GM13976 (cell line): ENCODE results near the gene NDUFAF2.
"Not testable (repeated sequence)": the region's sequence is repeated elsewhere in the genome, so short reads cannot be mapped to it uniquely, and the experiment has no call there.

Source experiments
- DNase-seq: peaks from one replicate; pipeline ENCODE4 v3.0.0; 2012; ENCODE audit warnings: low spot score
- in situ Hi-C: fragments of 300-500 bp; cut with MboI; formaldehyde crosslinking; loops from one replicate; pipeline ENCODE4 v1.12.0; 2022; ENCODE audit warnings: low sequenced_read_pairs, mixed read lengths, inconsistent platforms; ENCODE audit not compliant: unreplicated experiment
- TF ChIP-seq, protein P1 (sequence below): IDR thresholded peaks from 2 replicates; pipeline ENCODE4 v1.5.1; 2012; ENCODE audit warnings: borderline replicate concordance, mild to moderate bottlenecking; ENCODE audit not compliant: insufficient read depth; ENCODE audit errors: extremely low read depth, missing control alignments, control extremely low read depth

Gene NDUFAF2

GRCh38 chr5:60980511-60980910, 35.5 kb downstream of the NDUFAF2 start:
- DNase-seq = no peak
- TF ChIP-seq, protein P1, sequence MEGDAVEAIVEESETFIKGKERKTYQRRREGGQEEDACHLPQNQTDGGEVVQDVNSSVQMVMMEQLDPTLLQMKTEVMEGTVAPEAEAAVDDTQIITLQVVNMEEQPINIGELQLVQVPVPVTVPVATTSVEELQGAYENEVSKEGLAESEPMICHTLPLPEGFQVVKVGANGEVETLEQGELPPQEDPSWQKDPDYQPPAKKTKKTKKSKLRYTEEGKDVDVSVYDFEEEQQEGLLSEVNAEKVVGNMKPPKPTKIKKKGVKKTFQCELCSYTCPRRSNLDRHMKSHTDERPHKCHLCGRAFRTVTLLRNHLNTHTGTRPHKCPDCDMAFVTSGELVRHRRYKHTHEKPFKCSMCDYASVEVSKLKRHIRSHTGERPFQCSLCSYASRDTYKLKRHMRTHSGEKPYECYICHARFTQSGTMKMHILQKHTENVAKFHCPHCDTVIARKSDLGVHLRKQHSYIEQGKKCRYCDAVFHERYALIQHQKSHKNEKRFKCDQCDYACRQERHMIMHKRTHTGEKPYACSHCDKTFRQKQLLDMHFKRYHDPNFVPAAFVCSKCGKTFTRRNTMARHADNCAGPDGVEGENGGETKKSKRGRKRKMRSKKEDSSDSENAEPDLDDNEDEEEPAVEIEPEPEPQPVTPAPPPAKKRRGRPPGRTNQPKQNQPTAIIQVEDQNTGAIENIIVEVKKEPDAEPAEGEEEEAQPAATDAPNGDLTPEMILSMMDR = no peak
- in situ Hi-C loops = no loop called here

GRCh38 chr5:60982127-60982526, 37.1 kb downstream of the NDUFAF2 start:
- in situ Hi-C loops, DNase-seq: not testable (repeated sequence)

- TF ChIP-seq, protein P1 = no peak
- in situ Hi-C loops = no loop called here
- no peak for DNase-seq
These were observed 44.8 kb downstream of the NDUFAF2 start for GRCh38 chr5:60989790-60990189.

DNA sequence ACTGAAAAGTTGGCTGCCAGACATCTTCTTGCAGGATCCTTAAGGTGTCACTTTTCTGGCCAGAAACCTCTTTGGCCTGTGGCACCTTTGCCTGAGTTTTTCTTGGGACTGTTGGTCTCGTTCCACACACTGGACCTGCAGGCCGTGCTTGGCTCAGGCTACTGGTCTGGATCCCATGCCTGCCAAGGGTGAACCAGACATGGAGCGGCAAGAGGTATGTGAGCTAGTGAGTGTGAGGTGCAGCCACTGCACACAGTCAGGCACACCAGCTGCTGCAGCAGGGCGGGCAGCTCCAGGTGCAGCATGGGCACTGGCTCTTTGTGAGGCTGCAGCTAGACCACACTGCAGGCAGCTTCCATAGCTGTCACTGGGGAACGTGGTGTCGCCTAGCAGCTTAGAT, 47.9 kb downstream of the NDUFAF2 start:
- TF ChIP-seq, protein P1 = no peak
- in situ Hi-C loops = no loop called here
- no peak for DNase-seq

- in situ Hi-C loops = no loop called here
- TF ChIP-seq, protein P1 = no peak
- DNase-seq = no peak
These were observed 48.4 kb downstream of the NDUFAF2 start for GRCh38 chr5:60993425-60993824.

GRCh38 chr5:60993875-60994571, 49.0 kb downstream of the NDUFAF2 start:
- DNase-seq = no peak
- TF ChIP-seq, protein P1 = no peak
- in situ Hi-C loops = no loop called here

GRCh38 chr5:60996368-60996767, 51.4 kb downstream of the NDUFAF2 start:
- no peak for DNase-seq
- TF ChIP-seq, protein P1 = no peak
- in situ Hi-C loops = no loop called here
